Activated CD4-positive, alpha-beta T cell treated with anti-CD3 and anti-CD28 coated beads, Interleukin-2, amount 50 U/mL, for 16 hours (primary cell): ENCODE data around the gene MED22.
"Not testable (repeated sequence)": the region's sequence is repeated elsewhere in the genome, so short reads cannot be mapped to it uniquely, and the experiment has no call there.

Experiments used
- DNase-seq: peaks from one replicate; pipeline ENCODE4 v3.0.0-alpha.2; 2020

The MED22 gene

DNA sequence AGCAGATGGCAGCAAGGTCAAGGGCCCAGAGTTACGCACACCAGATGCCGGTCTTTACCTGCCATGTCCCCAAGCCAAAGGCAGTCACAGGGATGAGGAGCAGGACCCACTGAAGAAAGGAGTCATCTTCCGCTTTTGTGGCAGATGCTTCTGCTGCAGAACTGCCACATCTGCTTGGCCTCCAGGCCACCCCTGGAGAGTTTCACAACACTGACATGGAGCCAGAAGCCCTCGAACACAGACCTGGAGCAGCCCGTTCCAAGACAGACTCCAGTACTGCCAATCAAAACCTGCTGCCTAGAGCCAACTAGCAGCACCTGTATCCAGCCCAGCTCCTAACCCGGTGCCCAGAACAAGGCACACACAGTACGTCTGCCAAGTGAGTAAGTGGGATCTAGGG lies 6.8 kb upstream of the MED22 start:
- no peak for DNase-seq

DNA sequence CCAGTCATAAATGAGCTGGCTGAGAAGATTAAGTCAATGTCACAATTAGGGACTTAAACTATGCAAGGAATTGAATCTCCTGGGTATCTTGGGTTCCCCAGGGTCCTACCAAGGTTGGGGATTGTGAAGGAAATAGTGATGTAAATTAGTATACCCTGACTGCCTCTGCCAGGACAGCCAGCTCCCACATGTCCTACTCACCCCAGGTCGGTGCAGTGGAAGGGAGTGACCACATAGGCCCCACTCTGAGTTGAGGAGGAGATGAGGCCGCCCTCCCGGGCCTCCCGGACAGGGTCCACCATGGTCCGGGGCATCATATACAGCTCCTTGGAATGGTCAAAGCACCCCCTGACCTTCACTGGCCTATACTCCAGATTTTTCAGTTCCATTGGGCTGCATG lies 5.6 kb upstream of the MED22 start:
- no peak for DNase-seq

DNA sequence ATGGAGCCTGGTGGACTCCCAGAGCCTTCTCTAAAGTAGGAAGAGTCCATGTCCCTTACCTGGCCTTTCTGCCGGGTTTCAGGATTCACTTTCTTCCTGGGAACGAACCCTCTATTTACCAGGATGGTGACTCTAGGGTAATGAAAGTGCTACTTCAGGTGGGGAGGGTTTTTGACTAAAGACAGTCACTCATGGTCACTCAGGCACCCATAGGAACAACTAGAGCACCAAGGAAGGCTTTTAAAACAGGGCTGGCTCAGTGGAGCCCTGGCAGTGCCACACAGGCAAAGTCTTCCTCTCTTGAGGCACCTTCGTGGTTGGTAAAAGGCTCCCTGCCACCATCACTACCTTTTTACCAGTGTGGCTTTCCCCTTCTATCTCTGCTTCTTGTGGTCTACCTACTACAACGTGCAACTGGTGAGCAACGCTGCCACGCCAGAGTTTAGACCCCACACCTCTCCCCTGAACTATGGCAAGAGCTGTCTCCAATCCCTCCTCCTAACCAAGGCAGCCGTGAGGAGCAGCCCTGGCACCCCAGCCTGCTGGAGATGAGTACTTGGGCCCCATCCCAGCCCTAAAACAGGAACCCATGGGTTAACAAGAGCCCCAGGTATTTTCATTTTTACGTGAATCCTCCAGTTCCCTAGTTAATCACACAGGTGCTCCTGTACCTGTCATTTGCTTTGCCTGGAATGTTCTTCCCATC lies 4.9 kb upstream of the MED22 start:
- no peak for DNase-seq

DNA sequence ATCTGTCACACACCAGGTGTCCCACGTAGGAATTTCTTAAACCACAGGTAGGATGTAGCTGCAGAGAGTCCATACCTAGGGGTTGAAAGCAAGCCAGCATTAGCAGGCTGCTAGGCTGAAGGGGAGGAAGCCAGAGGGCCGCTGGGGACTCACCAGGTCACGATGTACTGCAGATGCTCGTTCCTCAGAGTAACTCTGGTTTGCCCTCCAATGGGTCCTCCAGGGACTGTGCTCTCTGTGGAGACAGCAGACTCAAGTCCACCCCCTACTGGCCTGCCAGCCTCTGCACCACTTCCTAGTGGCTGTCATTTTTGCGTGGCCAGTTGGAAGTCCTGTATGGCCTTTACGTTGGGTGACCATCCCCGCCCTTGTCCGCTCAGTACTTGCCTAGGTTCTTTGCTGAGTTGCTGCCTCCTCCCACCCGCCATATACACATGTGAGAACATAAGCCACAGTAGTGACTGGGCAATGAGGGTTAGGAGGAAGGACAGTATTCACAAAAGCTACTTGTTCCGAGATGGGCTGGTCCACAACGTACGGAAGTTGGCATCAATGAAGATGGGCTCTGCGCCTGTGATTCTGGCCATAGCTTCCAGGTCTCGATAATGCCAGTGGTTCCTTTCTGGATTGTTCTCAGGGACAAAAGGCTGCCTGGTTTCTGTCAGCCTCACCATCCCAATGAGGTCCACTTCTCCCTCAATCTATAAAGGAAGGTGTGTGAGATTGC lies 4.1 kb upstream of the MED22 start:
- peak; percentile 67 for DNase-seq

DNA sequence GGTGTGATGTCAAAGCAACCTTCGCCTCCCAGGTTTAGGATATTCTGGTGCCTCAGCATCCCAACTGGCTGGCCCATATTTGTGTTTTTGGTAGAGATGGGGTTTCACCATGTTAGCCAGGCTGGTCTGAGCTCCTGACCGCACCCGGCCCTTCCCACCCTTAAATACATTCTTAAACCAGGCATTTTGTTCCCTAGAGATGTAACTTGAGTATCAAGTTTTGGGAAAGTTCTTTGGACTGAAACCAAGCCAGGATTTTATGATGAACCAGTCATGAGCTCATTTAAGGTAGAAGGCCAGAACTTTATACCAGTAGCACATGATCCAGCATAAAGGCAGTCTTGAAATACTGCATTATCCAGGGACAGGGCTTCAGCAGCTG lies 3.6 kb upstream of the MED22 start:
- no peak for DNase-seq

DNA sequence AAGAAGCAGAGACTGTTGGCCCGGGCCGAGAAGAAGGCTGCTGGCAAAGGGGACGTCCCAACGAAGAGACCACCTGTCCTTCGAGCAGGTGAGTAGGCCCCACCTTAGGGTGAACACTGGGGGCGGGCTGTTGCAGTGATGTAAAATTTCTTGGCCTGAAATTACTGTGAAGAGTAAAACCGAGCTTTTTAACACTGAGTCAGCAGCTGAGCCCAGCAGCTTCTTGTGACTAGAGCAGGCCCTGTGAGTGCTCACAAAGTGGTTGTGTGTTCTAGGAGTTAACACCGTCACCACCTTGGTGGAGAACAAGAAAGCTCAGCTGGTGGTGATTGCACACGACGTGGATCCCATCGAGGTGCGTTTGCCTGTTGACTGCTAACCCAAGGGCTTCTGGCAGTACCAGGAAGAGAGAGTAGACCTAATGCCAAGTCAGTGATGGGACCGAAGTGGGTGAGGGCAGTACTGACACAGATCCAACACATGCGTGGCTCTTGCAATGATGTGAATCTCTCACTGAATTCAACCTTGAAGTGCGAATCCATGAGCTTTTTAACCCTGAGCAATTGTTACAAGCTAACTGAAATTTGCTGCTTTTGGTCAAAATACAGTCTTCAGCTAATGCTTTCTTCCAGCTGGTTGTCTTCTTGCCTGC lies 2.2 kb upstream of the MED22 start:
- DNase-seq: peak; percentile 49

DNA sequence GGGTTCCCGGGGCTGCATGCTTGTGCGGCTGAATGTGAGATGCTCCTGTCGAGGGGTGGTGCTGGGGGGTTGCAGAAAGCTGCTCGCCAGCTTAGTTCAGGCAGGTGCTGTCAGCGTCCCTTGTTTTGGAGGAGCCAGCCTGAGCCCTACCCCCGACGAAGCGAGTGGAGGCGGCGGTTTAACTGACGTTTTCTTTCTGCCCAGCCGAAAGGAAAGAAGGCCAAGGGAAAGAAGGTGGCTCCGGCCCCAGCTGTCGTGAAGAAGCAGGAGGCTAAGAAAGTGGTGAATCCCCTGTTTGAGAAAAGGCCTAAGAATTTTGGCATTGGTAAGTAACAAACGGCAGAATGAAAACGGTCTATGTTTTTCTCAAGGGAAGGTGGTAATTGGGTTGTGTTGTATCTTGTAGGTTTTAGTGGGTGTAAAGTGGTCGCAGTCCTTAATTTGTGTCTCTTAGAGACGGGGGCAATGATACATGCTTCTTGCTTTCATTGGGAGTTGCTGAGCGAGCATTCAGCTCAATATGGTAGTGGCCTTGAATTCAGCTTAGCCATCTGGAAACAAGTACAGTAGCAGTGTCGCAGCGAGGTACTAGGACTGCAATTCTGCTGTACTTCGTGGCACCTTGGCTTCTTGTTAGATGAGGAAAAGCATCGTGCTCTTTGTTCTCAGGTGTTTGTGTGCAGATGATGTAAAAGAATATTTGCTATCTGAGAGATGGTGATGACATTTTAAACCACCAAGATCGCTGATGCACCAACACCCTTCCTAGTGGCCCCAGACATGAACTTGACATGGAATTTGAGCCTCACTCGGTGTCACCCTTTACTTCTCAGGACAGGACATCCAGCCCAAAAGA lies 1.0 kb upstream of the MED22 start:
- no peak for DNase-seq

DNA sequence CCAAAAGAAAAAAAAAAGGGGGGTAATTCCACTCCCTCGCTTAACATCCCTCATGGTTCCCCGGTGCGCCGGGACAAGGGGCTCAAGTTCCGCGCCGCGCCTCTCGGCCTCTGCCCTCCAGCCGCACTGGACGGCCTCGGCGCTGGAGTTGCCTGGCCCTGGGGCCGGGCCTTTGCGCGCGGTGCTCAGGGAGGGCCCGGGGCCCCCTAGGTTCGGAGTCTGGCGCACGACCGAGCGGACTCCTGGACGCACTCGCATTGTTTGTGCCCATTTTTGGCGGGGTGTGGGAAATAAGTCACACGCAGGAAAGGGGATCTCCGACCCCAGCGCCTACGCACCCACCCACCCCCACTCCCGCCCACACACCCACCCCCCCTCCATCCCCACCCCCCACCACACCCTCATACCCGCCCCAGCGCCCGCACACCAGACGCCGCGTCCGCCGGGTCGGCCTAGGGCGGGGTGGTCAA lies 381 bp downstream of the MED22 start:
- peak; percentile 53 for DNase-seq

DNA sequence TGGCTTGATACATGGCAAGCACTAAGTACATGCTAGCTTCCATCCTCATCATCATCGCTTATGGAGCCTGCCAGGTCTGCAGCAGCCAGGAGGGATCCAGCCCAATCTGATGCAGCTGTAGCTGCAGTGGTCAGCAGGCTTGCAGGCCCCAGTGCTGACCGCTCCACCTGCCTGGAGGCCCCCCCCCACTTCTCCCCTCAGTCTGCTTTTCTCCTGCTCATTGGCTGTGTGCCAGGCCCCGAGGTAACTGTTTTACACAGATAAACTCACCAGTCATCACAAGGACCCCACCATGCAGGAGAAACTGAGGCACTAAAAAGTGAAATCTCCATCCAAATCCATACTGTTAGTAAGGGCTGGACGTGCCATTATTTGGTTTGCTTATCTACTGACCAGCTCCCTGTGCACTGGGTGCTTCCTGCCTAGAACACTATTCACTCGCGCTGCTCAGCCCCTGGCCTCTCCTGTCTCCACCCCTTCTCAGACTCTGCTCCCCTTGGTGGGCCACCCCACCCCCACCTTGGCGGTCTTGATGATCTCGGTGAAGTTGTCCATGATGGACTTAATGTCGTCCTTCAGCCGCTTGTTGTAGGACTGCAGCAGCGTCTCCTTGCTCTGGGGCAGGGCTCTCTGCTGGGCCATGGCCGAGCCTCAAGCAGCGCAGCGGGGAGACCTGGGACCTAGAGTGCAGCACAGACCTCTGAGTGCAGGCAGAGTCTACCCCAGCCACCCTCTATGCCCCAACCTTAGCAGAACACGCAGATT lies 1.7 kb downstream of the MED22 start:
- DNase-seq: no peak

DNA sequence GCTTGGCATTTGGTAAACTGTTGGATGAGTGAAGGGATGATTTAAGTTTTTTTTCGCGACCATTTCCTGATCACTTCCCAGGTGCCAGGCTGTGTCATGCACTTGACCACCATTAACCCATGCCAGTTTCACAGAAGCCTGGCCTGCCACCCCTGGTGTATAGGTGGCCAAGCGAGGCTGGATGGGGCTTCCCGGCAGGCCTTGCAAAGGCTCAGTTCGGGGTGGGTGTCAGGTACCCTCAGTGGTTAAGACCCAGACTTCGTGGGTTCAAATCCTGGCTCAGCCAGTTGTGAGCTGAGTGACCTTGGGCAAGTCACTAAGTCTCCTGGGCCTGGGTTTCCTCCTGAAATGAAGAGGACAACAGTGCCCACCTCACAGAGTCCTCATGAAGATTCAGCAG lies 2.3 kb downstream of the MED22 start:
- DNase-seq: no peak

DNA sequence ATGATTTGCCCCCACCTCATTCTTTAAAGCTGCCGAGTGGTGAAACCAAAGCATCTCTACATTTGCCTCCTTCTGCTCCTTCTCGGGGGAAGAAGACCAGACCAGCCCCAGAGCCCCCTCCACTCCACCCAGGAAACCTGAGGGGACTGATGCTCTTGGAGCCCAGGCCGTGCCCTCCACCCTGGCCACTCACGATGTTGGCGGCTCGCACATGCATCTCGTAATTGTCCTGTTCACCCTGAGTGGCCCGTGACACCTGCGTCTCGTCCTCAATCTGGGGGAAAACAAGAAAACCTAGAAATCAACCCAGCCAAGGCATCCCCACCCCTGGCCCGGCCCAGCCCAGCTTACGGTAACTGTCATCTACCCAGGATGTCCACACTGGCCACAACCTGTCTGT lies 3.0 kb downstream of the MED22 start:
- DNase-seq: no peak

DNA sequence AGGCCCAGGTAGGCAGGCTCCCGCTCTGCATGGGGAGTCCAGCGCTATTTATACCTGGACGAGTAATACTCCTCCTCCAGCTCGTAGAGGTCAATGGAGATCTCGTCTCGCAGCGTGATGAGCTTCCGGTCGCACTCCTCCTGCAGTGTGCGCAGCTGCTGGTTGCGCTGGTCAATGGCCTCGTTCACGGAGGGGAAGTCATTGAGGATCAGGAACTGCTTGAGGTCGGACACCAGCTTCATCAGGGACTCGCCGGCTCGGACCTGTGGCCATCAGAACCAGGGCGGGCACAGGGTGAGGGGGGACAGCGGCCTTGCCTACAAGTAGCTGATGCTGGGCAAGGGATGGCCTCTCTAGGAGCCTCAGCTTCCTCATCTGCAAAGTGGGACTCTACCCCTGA lies 3.9 kb downstream of the MED22 start:
- no peak for DNase-seq

DNA sequence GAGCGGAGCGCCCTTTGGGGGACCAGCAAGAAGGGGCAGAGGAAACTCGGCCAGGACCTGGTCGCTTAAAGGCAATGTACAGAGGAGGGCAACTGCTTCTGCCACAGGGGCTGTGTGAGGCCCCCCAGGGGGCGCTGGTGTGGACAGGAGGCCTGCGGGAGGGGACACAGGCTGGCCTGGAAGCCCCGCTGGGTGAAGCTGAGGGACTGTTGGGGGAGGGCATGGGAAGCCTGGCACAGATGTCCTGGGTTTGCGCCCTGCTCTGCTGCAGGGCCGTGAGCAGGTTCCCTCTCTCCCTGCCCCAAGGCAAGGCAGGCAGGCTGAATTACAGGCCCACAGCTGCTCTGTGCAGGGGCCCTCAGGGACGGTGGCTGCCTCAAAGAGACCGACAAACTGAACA lies 5.4 kb downstream of the MED22 start:
- no peak for DNase-seq

DNA sequence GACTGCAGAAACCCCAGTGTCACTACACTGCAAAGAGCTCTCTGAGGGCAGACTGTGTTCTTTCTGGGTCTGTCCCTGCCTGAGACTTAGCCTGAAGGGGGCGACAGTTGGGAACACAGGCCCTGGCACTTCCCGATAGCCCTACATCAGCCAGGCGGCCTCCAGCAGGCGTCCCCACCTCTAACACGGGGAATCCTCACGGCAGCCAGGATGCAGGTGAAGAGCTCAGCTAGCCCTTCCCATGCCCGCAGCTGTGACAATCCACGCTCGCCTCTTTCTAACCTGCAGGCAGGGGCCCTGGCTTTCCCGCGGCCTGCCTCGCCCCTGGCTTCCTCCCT lies 5.9 kb downstream of the MED22 start:
- DNase-seq: no peak

DNA sequence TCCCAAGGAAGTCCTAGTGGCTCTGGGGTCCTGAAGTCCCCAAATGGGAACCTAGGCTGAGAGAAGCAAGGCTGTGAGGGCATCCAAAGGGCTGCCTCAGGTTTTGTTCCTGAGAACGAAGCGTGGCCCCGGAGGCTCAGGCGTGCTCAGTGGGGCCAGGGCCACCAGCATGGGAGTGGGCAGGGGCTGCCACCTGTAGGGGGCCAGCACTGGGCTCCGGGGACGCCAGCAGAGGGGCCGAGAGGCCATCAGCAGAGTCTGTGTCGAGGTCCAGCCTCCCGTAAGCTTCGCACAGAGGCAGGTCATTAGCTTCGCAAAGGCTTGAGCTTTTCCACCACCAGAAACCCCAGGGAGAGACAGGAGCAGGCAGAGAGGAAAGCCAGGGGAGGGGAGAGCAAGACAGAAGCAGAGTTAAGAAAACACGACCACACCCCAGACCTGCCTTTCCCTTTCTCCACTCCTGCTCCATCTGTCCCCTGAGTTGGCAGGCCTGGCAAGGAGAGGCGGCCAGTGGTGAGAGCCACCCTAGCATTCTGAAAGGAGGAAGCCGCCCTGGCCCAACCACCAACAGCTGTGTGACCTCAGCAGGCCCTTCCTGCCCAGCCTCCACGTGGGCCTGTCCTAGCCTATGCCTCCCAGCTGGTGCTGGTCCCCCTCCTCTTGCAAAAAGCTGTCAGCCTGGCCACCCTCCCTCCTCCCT lies 6.4 kb downstream of the MED22 start:
- DNase-seq: no peak

DNA sequence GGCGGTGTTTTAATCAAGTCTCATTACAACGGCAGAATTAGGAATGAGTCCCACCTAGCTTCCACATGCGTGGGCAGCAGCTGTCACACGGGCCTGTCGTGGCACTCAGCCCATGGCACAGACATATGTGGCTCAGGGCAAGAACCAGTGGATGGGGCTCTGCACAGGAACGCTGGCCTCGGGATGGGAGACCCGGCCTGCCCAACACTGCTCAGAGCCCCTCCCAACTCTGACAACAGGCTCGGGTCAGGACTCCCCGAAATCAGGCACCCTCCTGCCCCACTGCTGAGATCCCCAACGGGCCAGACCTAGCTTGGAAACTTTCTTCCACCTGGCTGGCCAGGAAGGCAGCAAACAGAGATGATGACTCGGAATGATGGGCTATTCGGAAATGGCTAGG lies 7.0 kb downstream of the MED22 start:
- no peak for DNase-seq

DNA sequence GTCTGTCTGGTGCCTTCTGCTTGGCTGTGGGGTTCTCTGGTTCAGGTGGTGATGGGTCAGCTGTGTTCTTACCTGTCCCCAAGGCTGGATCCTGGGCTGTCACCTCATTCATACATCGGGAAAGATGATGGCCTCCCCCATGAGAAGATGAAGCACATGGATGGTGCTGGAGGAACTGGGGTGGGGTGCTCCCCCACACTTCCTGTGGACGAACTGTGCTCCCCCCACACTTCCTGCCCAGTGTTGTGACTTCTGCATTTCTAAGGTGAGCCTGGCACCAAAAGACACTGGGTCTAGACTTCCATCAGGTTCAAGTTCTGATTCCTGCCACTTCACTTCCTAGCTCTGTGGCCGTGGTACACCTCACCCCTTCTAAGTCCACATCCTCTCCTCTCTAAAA lies 7.7 kb downstream of the MED22 start:
- no peak for DNase-seq

DNA sequence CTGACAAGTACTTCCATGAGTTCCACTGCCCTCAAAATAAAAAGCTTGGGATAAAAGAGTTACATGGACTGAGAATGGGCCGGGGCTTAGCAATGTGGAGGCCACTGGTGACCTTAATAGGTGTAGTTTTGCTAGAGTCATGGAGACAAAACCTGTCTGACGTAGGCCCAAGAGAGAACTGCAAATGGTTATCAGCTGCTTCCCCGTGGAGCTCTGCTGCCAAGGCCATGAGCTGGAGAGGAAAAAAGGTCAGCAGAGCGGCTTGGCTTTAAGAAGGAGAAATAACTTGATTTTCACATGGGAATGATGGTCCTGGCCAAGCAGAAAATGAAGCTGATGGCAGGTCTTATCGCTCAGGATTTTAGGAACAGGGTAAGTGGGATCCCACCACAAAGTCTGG lies 8.3 kb downstream of the MED22 start:
- no peak for DNase-seq

DNA sequence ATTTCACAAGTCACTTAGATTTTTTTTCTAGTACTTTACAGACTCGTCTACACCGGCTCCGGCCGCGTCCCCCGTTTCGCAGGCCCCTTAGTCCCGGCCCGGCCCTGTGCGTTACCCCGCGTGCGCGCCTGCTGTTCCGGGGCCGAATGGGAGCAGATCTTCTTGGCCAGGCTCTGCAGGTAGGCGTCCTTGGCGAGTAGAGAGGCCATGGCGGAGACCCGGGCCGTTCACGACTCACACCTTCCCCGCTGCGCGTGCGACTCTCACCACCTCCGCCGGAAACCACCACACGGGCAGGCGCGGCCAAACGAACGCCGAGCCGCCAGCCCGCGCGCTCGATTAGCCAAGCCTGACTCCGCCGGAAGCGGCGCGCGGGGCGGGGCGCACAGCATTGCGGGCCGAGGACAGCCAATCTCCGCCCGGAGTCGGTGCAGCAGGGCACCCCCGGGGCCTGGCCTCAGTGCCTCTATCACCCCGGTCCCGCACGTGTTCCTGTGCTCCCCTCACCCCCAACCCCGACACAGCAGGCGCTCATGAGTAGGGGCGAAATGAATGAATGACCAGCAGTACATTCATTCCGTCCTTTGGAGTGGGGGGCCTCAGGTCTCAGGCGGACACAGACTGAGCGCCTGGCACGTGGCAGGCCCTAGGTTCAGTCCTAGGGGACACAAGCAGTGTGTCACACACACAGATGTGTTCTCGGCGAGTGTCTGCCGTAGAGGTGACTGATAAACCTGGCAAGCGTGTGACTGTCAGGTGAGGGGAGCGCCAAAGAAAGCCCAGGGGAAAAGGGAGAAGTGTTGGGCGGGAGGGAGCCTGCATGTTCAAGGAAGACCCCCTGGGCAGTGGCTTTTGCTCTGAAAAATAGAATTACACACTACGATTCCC lies 11.8 kb downstream of the MED22 start, which contains the start of gene SURF6:
Gene SURF6 (minus strand): TSS at position 265 of the 888 bp plus-strand sequence. CDS start 56 bp downstream, at position 209.
- peak; percentile 95 for DNase-seq

DNA sequence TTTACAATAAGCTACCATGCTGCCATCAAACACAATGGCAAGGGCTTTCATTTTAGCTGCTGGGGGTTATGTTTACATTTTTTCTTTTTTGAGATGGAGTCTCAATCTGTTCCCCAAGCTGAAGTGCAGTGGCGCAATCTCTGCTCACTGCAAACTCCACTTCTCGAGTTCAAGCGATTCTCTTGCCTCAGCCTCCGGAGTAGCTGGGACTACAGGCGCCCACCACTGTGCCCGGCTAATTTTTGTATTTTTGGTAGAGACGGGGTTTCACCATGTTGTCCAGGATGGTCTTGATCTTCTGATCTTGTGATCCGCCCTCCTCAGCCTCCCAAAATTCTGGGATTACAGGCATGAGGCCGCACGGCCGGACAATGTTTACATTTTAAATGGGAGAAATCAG lies 13.0 kb downstream of the MED22 start:
- DNase-seq: not testable (repeated sequence)

DNA sequence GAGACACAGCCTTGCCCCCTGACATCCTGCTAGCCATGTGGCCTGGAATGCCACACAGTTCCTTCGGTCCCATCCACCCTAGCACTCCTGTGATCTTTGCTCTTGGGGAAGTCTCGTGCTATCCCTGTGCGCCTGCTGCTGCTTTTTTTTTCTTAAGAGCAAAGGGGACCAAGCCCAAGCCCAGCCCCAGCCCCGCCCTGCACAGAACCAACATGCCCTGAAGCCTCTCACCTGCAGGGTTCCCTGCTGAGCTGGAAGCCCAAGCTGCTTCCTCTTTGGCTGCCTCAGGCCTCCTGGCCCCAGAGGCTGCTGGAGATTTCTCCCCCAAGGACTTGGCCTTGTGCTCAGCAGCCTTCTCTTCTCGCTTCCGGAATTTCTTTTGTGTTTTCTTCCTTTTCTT lies 13.8 kb downstream of the MED22 start:
- DNase-seq: no peak
